Vagina (tissue), 2 donors: ENCODE measurements around the gene REN. TPM values are rescaled to one million over a fixed set of nuclear protein-coding genes. Genes with fewer than 3 reads are reported as not detected.

Experiments
- DNase-seq, 2 donors: peaks; one replicate each; pipeline ENCODE4 v3.0.0-alpha.2; 2017; ENCODE audit errors: extremely low spot score in 2 of 2
- H3K27ac ChIP-seq: fragments of 200-600 bp; sonication (generic); one replicate; pipeline ENCODE4 v1.5.1; 2019
- H3K27me3 ChIP-seq: fragments of 200-600 bp; sonication (generic); one replicate; pipeline ENCODE4 v1.5.1; 2019
- H3K36me3 ChIP-seq, 2 donors: fragments of 200-600 bp; sonication (generic); one replicate each; pipeline ENCODE4 v1.5.1; 2017 to 2019
- H3K4me1 ChIP-seq: fragments of 200-600 bp; sonication (generic); one replicate; pipeline ENCODE4 v1.5.1; 2019
- H3K4me3 ChIP-seq, 2 donors: fragments of 200-600 bp; sonication (generic); 1 replicate in 1 of 2; 2 replicates in 1 of 2; pipeline ENCODE4 v1.5.1; 2016 to 2019
- H3K9me3 ChIP-seq: fragments of 200-600 bp; sonication (generic); one replicate; pipeline ENCODE4 v1.5.1; 2019
- POLR2A ChIP-seq, 2 donors: fragments of 450-650 bp; IDR thresholded peaks; one replicate each; pipeline ENCODE4 v1.6.1; 2017; ENCODE audit warnings: antibody characterized with exemption in 2 of 2, mild to moderate bottlenecking in 2 of 2, moderate library complexity in 2 of 2
- POLR2AphosphoS5 ChIP-seq, 2 donors: sonication (generic); formaldehyde crosslinking; IDR thresholded peaks; one replicate each; pipeline ENCODE4 v1.9.0; 2017; ENCODE audit warnings: antibody characterized with exemption in 2 of 2, mild to moderate bottlenecking in 2 of 2, low read depth in 1 of 2; ENCODE audit not compliant: insufficient read depth in 1 of 2
- intact Hi-C: fragments of 100-400 bp; cut with DNase I; formaldehyde crosslinking; loops from one replicate; pipeline ENCODE4 v1.15.1; 2023
- total RNA-seq: library from RNA; depleted of rRNA; stranded (reverse); fragments of >200 nt; gene quantifications from one replicate; pipeline ENCODE4 v1.2.3, GENCODE V29; 2016
- TF ChIP-seq, protein P1 (sequence below), 3 experiments: fragments of 450-650 bp in 2 of 3; fragments of 200-600 bp in 1 of 3; sonication (generic) in 1 of 3; IDR thresholded peaks; one replicate each; pipeline ENCODE4 v1.5.1; 2017 to 2019; ENCODE audit warnings: antibody characterized with exemption in 3 of 3, mild to moderate bottlenecking in 2 of 3, moderate library complexity in 2 of 3

Gene REN
- total RNA-seq, 1 donor from 2014 or later, result not detected

DNA sequence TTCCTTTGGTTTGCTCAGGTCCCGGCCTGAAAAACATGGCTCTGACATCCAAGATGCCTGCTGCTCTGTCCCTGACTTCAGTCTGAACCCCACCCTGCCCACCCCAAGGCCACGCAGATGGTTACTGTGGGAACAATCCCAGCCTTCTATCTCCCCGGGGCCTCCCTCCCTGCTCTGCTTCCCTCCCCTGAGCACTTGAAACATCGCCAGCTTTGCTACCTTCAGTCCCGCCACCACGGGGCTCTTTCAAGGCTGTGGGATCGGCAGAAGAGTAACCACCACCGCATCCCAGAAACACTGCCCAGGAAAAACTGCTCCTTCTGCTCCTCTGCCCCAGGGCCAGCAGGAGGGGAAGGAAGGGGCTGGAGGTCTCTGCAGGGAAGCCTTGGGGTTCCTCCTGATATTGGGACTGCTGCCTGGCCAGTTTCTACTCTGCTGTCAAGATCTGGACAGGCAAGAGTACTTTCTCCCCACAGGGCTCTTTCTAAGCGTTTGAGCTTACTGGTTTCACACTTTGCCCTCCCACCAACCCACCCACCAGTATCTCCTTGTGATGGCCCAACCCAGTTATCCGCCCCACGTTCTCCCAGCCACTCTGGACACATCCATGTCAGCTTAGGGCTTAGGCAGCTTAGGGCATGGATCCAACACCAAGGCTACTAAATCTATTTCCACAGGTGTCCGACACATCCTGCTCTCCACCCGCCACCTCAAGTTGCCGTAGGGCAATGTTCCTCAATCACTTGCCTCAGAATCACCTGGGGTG, 22.7 kb downstream of the REN start:
- TF ChIP-seq, protein P1, sequence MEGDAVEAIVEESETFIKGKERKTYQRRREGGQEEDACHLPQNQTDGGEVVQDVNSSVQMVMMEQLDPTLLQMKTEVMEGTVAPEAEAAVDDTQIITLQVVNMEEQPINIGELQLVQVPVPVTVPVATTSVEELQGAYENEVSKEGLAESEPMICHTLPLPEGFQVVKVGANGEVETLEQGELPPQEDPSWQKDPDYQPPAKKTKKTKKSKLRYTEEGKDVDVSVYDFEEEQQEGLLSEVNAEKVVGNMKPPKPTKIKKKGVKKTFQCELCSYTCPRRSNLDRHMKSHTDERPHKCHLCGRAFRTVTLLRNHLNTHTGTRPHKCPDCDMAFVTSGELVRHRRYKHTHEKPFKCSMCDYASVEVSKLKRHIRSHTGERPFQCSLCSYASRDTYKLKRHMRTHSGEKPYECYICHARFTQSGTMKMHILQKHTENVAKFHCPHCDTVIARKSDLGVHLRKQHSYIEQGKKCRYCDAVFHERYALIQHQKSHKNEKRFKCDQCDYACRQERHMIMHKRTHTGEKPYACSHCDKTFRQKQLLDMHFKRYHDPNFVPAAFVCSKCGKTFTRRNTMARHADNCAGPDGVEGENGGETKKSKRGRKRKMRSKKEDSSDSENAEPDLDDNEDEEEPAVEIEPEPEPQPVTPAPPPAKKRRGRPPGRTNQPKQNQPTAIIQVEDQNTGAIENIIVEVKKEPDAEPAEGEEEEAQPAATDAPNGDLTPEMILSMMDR (IDR thresholded peaks at IDR 0.05), result no peak
- DNase-seq, result no peak
- H3K36me3 ChIP-seq, result peaks cover 4 to 34% of the 10 kb centered on the region in 2 donors
- H3K27me3 ChIP-seq, result no peaks in the 10 kb centered on the region
- intact Hi-C loops, result no loop called here
- peaks cover under 1% of the 10 kb centered on the region for H3K4me1 ChIP-seq
- no peaks in the 10 kb centered on the region for H3K9me3 ChIP-seq
- no peak overlapping the region for H3K4me3 ChIP-seq
- no peak overlapping the region for H3K27ac ChIP-seq

DNA sequence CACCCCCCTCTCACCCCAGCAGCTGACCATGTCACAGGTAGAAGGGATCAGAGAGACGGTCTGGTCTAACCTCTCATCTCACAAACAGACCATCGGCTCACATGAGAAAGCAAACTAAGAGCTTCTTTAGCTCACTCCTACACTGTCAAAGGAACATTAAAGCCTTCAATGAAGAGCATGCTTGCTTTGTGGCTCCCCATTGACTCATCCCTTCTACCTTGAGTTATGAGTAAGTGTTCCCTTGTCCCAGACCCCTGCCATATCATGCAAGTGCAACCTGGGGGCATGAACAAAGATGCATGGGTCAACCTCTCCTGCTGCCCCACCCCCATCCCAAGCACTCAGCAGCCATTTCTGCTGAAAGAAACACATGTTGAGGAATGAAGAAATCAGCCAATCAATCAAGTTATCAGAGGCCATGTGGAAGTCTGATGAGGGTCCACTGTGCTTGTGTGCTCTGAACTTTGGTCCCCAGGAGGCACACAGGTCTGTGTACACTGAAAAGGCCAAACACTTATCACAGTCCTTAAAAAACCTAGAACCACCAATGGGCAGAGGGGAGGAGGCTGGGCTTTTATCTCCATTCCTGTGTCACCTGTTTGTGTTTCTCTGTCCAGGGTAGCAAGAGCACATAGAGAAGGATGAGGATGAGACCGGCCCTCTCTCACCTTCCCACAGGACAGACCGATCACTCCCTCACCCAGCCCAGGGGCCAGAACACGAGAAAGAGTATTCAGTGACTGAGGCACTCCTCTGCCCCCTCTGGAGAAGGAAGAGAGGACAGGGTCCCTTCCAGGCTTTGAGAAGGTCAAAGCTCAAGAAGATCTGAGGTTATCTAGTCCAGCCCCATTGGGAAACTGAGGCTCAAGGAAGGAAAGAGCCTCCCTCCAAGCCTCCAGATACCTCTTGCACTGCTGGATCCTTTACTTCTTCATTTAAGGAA, 23.8 kb downstream of the REN start:
- Histone ChIP-seq H3K4me3 (no peak overlapping the region), H3K36me3 (peaks cover 4 to 36% of the 10 kb centered on the region in 2 donors), H3K27me3 (no peaks in the 10 kb centered on the region), H3K9me3 (no peaks in the 10 kb centered on the region), H3K4me1 (no peaks in the 10 kb centered on the region), H3K27ac (no peak overlapping the region)
- no peak for DNase-seq
- TF ChIP-seq POLR2A (IDR thresholded peaks at IDR 0.05), result no peak
- no peak for TF ChIP-seq POLR2AphosphoS5 (IDR thresholded peaks at IDR 0.05; ENCODE audit: insufficient read depth in 1 of 2, low read depth in 1 of 2)
- TF ChIP-seq, protein P1 (IDR thresholded peaks at IDR 0.05), result no peak
- intact Hi-C loops, result no loop called here

DNA sequence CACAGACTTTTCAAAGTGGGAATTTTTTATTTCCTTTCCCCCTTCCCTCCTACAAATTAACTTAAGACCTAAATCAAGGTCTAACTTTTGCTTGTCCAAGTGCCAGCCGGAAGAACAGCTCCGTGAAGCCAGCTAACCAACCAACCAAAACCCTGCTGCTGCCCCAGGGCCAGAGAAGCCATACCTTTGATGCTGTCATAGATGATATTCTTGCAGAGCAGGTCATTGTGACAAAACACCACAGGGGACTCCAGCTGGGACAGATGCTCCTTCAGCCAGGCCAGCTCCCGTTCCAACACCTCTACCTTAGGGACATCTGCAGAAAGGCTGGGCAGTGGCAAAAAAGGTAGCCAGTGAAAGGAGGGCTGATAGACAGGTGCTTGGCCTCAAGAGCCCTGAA, 25.0 kb downstream of the REN start:
- no peak for DNase-seq
- Histone ChIP-seq H3K36me3 (peaks cover 4 to 43% of the 10 kb centered on the region in 2 donors), H3K4me1 (no peaks in the 10 kb centered on the region), H3K4me3 (no peak overlapping the region), H3K27ac (no peak overlapping the region), H3K9me3 (no peaks in the 10 kb centered on the region), H3K27me3 (no peaks in the 10 kb centered on the region)
- no peak for TF ChIP-seq POLR2AphosphoS5 (IDR thresholded peaks at IDR 0.05; ENCODE audit: insufficient read depth in 1 of 2, low read depth in 1 of 2)
- TF ChIP-seq, protein P1 (IDR thresholded peaks at IDR 0.05), result no peak
- TF ChIP-seq POLR2A (IDR thresholded peaks at IDR 0.05), result no peak
- intact Hi-C loops, result no loop called here

DNA sequence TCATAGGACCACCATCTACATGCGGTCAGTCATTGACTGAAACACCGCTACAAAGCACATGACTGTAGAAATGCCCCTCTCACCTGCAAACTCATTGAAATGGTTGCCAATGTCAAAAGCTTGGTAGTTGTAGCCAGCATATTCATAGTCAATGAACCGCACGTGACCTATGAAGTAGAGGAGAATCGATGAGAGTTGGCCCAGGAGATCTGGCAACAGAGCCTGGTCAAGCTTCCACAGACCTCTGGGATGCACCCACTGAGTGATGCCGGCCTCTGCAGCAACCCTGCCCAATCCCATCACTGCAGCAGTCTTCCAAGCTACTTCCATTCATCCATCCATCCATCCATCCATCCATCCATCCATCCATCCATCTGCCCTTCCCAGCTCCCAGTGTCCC, 26.2 kb downstream of the REN start:
- DNase-seq, result no peak
- Histone ChIP-seq H3K9me3 (no peaks in the 10 kb centered on the region), H3K4me3 (no peak overlapping the region), H3K27ac (no peak overlapping the region), H3K4me1 (no peaks in the 10 kb centered on the region), H3K36me3 (peaks cover 4 to 46% of the 10 kb centered on the region in 2 donors), H3K27me3 (no peaks in the 10 kb centered on the region)
- TF ChIP-seq, protein P1 (IDR thresholded peaks at IDR 0.05), result no peak
- TF ChIP-seq POLR2A (IDR thresholded peaks at IDR 0.05) (no peak), POLR2AphosphoS5 (IDR thresholded peaks at IDR 0.05; ENCODE audit: insufficient read depth in 1 of 2, low read depth in 1 of 2) (no peak)
- intact Hi-C loops, result no loop called here
